Measurements from ENCODE around the gene PPP6C.
"Not testable (repeated sequence)": the region's sequence is repeated elsewhere in the genome, so short reads cannot be mapped to it uniquely, and the experiment has no call there.

The PPP6C gene

GRCh38 chr9:125189361-125190289, at the start of gene PPP6C:
PPP6C (minus strand) TSS chr9:125189803; CDS start chr9:125189718, 85 bp downstream.
- DNase-seq (ENCODE audit: low read depth in 2 of 2), result peak; percentile 97

GRCh38 chr9:125238915-125239446, 49.4 kb upstream of the PPP6C start:
- no peak for DNase-seq (ENCODE audit: low read depth in 2 of 2)

GRCh38 chr9:125238127-125238914, 48.7 kb upstream of the PPP6C start:
- DNase-seq (ENCODE audit: low read depth in 2 of 2), result no peak

GRCh38 chr9:125236520-125237159, 47.0 kb upstream of the PPP6C start:
- DNase-seq (ENCODE audit: low read depth in 2 of 2), result not testable (repeated sequence)

- no peak for DNase-seq (ENCODE audit: low read depth in 2 of 2)
Measured at GRCh38 chr9:125235804-125236519, 46.4 kb upstream of the PPP6C start.

- not testable (repeated sequence) for DNase-seq (ENCODE audit: low read depth in 2 of 2)
Measured at GRCh38 chr9:125234099-125234498, 44.5 kb upstream of the PPP6C start.

- no peak for DNase-seq (ENCODE audit: low read depth in 2 of 2)
Measured at GRCh38 chr9:125233678-125234077, 44.1 kb upstream of the PPP6C start.

- no peak for DNase-seq (ENCODE audit: low read depth in 2 of 2)
Measured at GRCh38 chr9:125227761-125228160, 38.2 kb upstream of the PPP6C start.

GRCh38 chr9:125224858-125225257, 35.3 kb upstream of the PPP6C start:
- DNase-seq (ENCODE audit: low read depth in 2 of 2), result not testable (repeated sequence)

- no peak for DNase-seq (ENCODE audit: low read depth in 2 of 2)
Measured at GRCh38 chr9:125218621-125219020, 29.0 kb upstream of the PPP6C start.

GRCh38 chr9:125214186-125214585, 24.6 kb upstream of the PPP6C start:
- no peak for DNase-seq (ENCODE audit: low read depth in 2 of 2)

- DNase-seq (ENCODE audit: low read depth in 2 of 2), result no peak
Measured at GRCh38 chr9:125204477-125204876, 14.9 kb upstream of the PPP6C start.

GRCh38 chr9:125202846-125203618, 13.4 kb upstream of the PPP6C start:
- no peak for DNase-seq (ENCODE audit: low read depth in 2 of 2)

GRCh38 chr9:125200216-125201047, 10.8 kb upstream of the PPP6C start, which contains the start of gene RABEPK:
RABEPK (plus strand) TSS chr9:125200542; CDS start chr9:125203014, 2,472 bp downstream.
- DNase-seq (ENCODE audit: low read depth in 2 of 2), result peak; percentile 83 to 88

- DNase-seq (ENCODE audit: low read depth in 2 of 2), result not testable (repeated sequence)
Measured at GRCh38 chr9:125195591-125195990, 6.0 kb upstream of the PPP6C start.

- not testable (repeated sequence) for DNase-seq (ENCODE audit: low read depth in 2 of 2)
Measured at GRCh38 chr9:125194466-125194865, 4.9 kb upstream of the PPP6C start.

GRCh38 chr9:125190361-125190801, 778 bp upstream of the PPP6C start:
- DNase-seq (ENCODE audit: low read depth in 2 of 2), result no peak

GRCh38 chr9:125189011-125189360, 617 bp downstream of the PPP6C start:
- DNase-seq (ENCODE audit: low read depth in 2 of 2), result peak in 1 of 2 donors; percentile 16

GRCh38 chr9:125183561-125183960, 6.0 kb downstream of the PPP6C start:
- DNase-seq (ENCODE audit: low read depth in 2 of 2), result no peak

Measured in stimulated activated CD8-positive, alpha-beta memory T cell treated with anti-CD3 and anti-CD28 coated beads, Interleukin-15, amount 100 ng/mL, for 48 hours (primary cell).